Gastrocnemius medialis (tissue), 4 donors: Measurements from ENCODE around the gene TSC22D3. TPM values are rescaled to one million over a fixed set of nuclear protein-coding genes. Genes with fewer than 3 reads are reported as not detected.

Source experiments
- ATAC-seq, 2 donors: fragments of 150-250 bp; one replicate each; pipeline ENCODE4 v1.9.1; 2016
- DNase-seq, 2 donors: peaks; one replicate each; pipeline ENCODE4 v3.0.0-alpha.2; 2019
- H3K27ac ChIP-seq, 4 donors: fragments of 200-600 bp; sonication (generic); 1 replicate in 1 of 4; 2 replicates in 3 of 4; pipeline ENCODE4 v1.5.1; 2016 to 2018; ENCODE audit warnings: mild to moderate bottlenecking in 2 of 4, moderate library complexity in 1 of 4
- H3K27me3 ChIP-seq, 3 donors: fragments of 200-600 bp; sonication (generic) in 2 of 3; 1 replicate in 1 of 3; 2 replicates in 2 of 3; pipeline versions ENCODE4 v1.5.1 to v1.6.0; 2016 to 2019; ENCODE audit warnings: mild to moderate bottlenecking in 1 of 3, moderate library complexity in 1 of 3
- H3K36me3 ChIP-seq, 2 donors: fragments of 200-600 bp; sonication (generic) in 1 of 2; one replicate each; pipeline ENCODE4 v1.5.1; 2017 to 2018
- H3K4me1 ChIP-seq, 2 donors: fragments of 200-600 bp; sonication (generic) in 1 of 2; one replicate each; pipeline ENCODE4 v1.5.1; 2016 to 2017; ENCODE audit warnings: mild to moderate bottlenecking in 2 of 2
- H3K4me3 ChIP-seq, 4 donors: fragments of 200-600 bp; sonication (generic) in 3 of 4; 1 replicate in 1 of 4; 2 replicates in 3 of 4; pipeline ENCODE4 v1.5.1; 2016 to 2019; ENCODE audit warnings: mild to moderate bottlenecking in 2 of 4
- H3K9me3 ChIP-seq, 3 donors: fragments of 200-600 bp; sonication (generic) in 2 of 3; 1 replicate in 1 of 3; 2 replicates in 2 of 3; pipeline ENCODE4 v1.5.1; 2016 to 2019
- CTCF ChIP-seq, 5 experiments: fragments of 450-650 bp in 3 of 5; fragments of 200-600 bp in 2 of 5; sonication (generic) in 2 of 5; IDR thresholded peaks in 4 of 5; conservative IDR thresholded peaks in 1 of 5; 1 replicate in 4 of 5; 2 replicates in 1 of 5; pipeline ENCODE4 v1.5.1; 2016 to 2019; ENCODE audit warnings: antibody characterized with exemption in 5 of 5, mild to moderate bottlenecking in 3 of 5, moderate library complexity in 3 of 5
- POLR2A ChIP-seq, 2 donors: fragments of 450-650 bp; IDR thresholded peaks; one replicate each; pipeline ENCODE4 v1.6.1; 2017; ENCODE audit warnings: antibody characterized with exemption in 2 of 2, mild to moderate bottlenecking in 2 of 2, moderate library complexity in 2 of 2
- in situ Hi-C, 4 donors: fragments of 200-750 bp; cut with MboI; loops; one replicate each; pipeline versions ENCODE4 v1.15.0 to v1.8.0; 2017; ENCODE audit warnings: low sequenced_read_pairs in 4 of 4
- intact Hi-C: fragments of 100-400 bp; cut with DNase I; formaldehyde crosslinking; loops from one replicate; pipeline ENCODE4 v1.15.1; 2023; ENCODE audit warnings: low total_unique reads
- total RNA-seq, 4 donors: library from RNA; depleted of rRNA; stranded (reverse); fragments of >200 nt; gene quantifications; one replicate each; pipeline versions ENCODE4 v1.1.0 to v1.2.3, GENCODE V29; 2016

Gene TSC22D3
- total RNA-seq, 4 donors from 2014 or later: 689 to 1,948 (median 1,054) TPM

GRCh38 chrX:107713203-107713542 lies 62.4 kb downstream of the TSC22D3 start:
- Histone ChIP-seq H3K36me3 (peaks cover 6 to 29% of the 10 kb centered on the region in 2 donors), H3K4me1 (peaks cover 9 to 20% of the 10 kb centered on the region in 2 donors), H3K9me3 (no peaks in the 10 kb centered on the region), H3K27ac (peak overlapping the region; percentile 87 to 96 (median 94)), H3K4me3 (peak overlapping the region; percentile 75 to 84 (median 78)), H3K27me3 (no peaks in the 10 kb centered on the region)
- TF ChIP-seq CTCF (IDR thresholded peaks at IDR 0.05 in 4 of 5, conservative IDR thresholded peaks at IDR 0.05 in 1 of 5): no peak
- TF ChIP-seq POLR2A (IDR thresholded peaks at IDR 0.05): no peak
- DNase-seq (no peak), ATAC-seq (no peak)
- in situ Hi-C loops: loop anchor here in 1 of 4 donors (10.0 kb wide), 1 partner anchor 62 kb away; the partner anchor contains the start of genes NCBP2L and TSC22D3
- intact Hi-C loops: no loop called here

GRCh38 chrX:107712231-107713202 lies 63.1 kb downstream of the TSC22D3 start:
- ATAC-seq (peak; percentile 48 to 63), DNase-seq (peak; percentile 61 to 80)
- in situ Hi-C loops (loop anchor here in 1 of 4 donors (10.0 kb wide), 1 partner anchor 62 kb away; the partner anchor contains the start of genes NCBP2L and TSC22D3), intact Hi-C loops (no loop called here)
- peak overlapping the region; percentile 75 to 84 (median 78) for H3K4me3 ChIP-seq
- TF ChIP-seq CTCF (IDR thresholded peaks at IDR 0.05 in 4 of 5, conservative IDR thresholded peaks at IDR 0.05 in 1 of 5) (no peak), POLR2A (IDR thresholded peaks at IDR 0.05) (peak; percentile 41 to 68)
- H3K4me1 ChIP-seq: peaks cover 9 to 15% of the 10 kb centered on the region in 2 donors
- H3K27ac ChIP-seq: peak overlapping the region; percentile 87 to 96 (median 94)
- no peaks in the 10 kb centered on the region for H3K27me3 ChIP-seq
- H3K9me3 ChIP-seq: no peaks in the 10 kb centered on the region
- H3K36me3 ChIP-seq: peaks cover 6 to 29% of the 10 kb centered on the region in 2 donors

- peak overlapping the region in 3 of 4 donors; percentile 5 to 8 (median 7) for H3K4me3 ChIP-seq
These were observed 63.9 kb downstream of the TSC22D3 start for GRCh38 chrX:107711521-107712181.

More at GRCh38 chrX:107711521-107712181, 63.9 kb downstream of the TSC22D3 start:
- ATAC-seq: no peak
- peaks cover 9 to 13% of the 10 kb centered on the region in 2 donors for H3K4me1 ChIP-seq
- no peak for TF ChIP-seq CTCF (IDR thresholded peaks at IDR 0.05 in 4 of 5, conservative IDR thresholded peaks at IDR 0.05 in 1 of 5)
- TF ChIP-seq POLR2A (IDR thresholded peaks at IDR 0.05): no peak
- H3K36me3 ChIP-seq: peaks cover 6 to 29% of the 10 kb centered on the region in 2 donors
- no peaks in the 10 kb centered on the region for H3K9me3 ChIP-seq
- H3K27me3 ChIP-seq: no peaks in the 10 kb centered on the region
- in situ Hi-C loops: loop anchor here in 1 of 4 donors (10.0 kb wide), 1 partner anchor 63 kb away; the partner anchor contains the start of genes NCBP2L and TSC22D3
- DNase-seq: no peak
- intact Hi-C loops: no loop called here
- peak overlapping the region; percentile 87 to 96 (median 94) for H3K27ac ChIP-seq
